Hepatocyte (in vitro differentiated cells): ENCODE results near the gene ME3.

ENCODE experiments used
- EZH2 ChIP-seq: fragments of 200-600 bp; sonication (generic); IDR thresholded peaks from 2 replicates; pipeline ENCODE4 v1.6.1; 2016; ENCODE audit warnings: antibody characterized with exemption, mild to moderate bottlenecking, borderline replicate concordance
- TF ChIP-seq, protein P1 (sequence below): fragments of 200-600 bp; sonication (generic); IDR thresholded peaks from 2 replicates; pipeline ENCODE4 v1.5.1; 2016; ENCODE audit warnings: antibody characterized with exemption, mild to moderate bottlenecking; ENCODE audit not compliant: poor library complexity

DNA sequence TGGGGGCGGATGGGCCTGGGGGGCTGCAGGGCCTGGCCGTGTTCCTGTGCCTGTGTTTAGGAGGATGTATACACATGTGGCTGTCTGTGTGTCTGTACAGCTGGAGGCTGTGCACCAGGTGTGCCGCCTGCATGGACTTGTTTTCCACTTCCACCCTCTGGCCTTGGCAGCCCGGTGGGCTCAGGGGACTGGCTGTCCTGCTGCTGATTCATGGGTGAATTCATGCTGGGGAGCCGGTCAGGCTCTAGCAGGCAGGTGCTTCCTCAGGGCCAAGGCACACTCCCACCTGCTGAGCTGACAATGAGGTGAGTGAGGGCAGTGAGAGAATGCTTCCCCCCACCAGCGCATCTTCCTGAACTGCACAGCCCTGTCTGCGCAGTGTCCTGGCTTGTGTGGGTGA lies 209.3 kb downstream of the ME3 start:
- TF ChIP-seq, protein P1, sequence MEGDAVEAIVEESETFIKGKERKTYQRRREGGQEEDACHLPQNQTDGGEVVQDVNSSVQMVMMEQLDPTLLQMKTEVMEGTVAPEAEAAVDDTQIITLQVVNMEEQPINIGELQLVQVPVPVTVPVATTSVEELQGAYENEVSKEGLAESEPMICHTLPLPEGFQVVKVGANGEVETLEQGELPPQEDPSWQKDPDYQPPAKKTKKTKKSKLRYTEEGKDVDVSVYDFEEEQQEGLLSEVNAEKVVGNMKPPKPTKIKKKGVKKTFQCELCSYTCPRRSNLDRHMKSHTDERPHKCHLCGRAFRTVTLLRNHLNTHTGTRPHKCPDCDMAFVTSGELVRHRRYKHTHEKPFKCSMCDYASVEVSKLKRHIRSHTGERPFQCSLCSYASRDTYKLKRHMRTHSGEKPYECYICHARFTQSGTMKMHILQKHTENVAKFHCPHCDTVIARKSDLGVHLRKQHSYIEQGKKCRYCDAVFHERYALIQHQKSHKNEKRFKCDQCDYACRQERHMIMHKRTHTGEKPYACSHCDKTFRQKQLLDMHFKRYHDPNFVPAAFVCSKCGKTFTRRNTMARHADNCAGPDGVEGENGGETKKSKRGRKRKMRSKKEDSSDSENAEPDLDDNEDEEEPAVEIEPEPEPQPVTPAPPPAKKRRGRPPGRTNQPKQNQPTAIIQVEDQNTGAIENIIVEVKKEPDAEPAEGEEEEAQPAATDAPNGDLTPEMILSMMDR = no peak
- TF ChIP-seq EZH2 = no peak
